Measurements from ENCODE around the gene GLDN. TPM values are rescaled to one million over a fixed set of nuclear protein-coding genes. Genes with fewer than 3 reads are reported as not detected.

GLDN gene
- total and polyA plus RNA-seq, 2 of the 8 experiments (the other 6 are each of a cell fraction or from before 2014, with no cell fraction given) = 0.24 to 0.50 TPM

DNA sequence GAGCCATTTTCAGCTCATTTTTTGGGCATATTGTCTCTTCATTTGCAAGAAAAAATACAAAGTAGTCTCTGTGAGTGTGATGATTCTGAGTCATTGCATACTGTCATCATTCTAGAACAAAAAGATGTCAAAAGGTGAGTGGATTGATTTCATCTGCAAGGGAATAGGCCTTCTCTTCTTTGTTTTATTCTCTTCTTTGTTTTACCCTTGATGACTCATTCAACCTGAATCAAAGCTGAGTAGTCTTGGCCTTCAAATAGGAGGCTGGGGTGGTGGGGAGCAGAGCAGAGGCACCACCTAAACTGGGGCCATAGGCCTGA lies 28.4 kb upstream of the GLDN start:
- Histone ChIP-seq H4K20me1 (replicated peaks in 1 of 2; ENCODE audit: control insufficient read depth in 1 of 2, insufficient read depth in 2 of 2, low read length in 2 of 2) (no peaks in the 10 kb centered on the region), H3K18ac (ENCODE audit: extremely low read depth, low read length) (no peak overlapping the region), H3K36me3 (ENCODE audit: control insufficient read depth in 2 of 4, insufficient read depth in 4 of 4, low read length in 3 of 4) (no peaks in the 10 kb centered on the region; a peak in 2 of 8 replicates), H2BK20ac (ENCODE audit: low read length) (no peak overlapping the region), H3K9me3 (ENCODE audit: insufficient read depth in 2 of 2, low read depth in 1 of 2, low read length in 1 of 2) (no peaks in the 10 kb centered on the region), H3K9ac (replicated peaks in 1 of 4; ENCODE audit: extremely low read depth in 1 of 4, low read depth in 3 of 4, low read length in 3 of 4) (no peak overlapping the region), H3K4ac (replicated peaks; ENCODE audit: insufficient read length, low read depth, low read length) (no peak overlapping the region), H3K23ac (ENCODE audit: insufficient read length) (no peak overlapping the region), H4K8ac (ENCODE audit: extremely low read depth, insufficient read depth, low read length) (no peak overlapping the region), H2BK15ac (ENCODE audit: low read length) (no peak overlapping the region), H4K5ac (ENCODE audit: insufficient read length, low read depth, low read length) (no peak overlapping the region), H2BK5ac (ENCODE audit: low read depth, low read length) (no peak overlapping the region), H4K91ac (replicated peaks; ENCODE audit: insufficient read length, low read length) (no peak overlapping the region), H3K79me1 (ENCODE audit: low read depth, low read length) (no peaks in the 10 kb centered on the region), H3K23me2 (ENCODE audit: low read depth, low read length) (no peaks in the 10 kb centered on the region), H3K27ac (ENCODE audit: low read depth, low read length) (no peak overlapping the region), H3K27me3 (replicated peaks in 1 of 4; ENCODE audit: control insufficient read depth in 3 of 4, extremely low read depth in 1 of 4, insufficient read depth in 3 of 4, low read length in 3 of 4) (no peaks in the 10 kb centered on the region), H2AK5ac (ENCODE audit: low read depth, low read length) (no peak overlapping the region), H3K4me3 (ENCODE audit: extremely low read depth in 1 of 4, insufficient read depth in 2 of 4, low read depth in 3 of 4, low read length in 4 of 4) (no peak overlapping the region), H2BK12ac (ENCODE audit: low read depth, low read length) (no peak overlapping the region), H3K14ac (ENCODE audit: insufficient read length) (no peak overlapping the region), H3K79me2 (ENCODE audit: control insufficient read depth in 1 of 2, insufficient read depth in 2 of 2, low read length in 2 of 2) (no peaks in the 10 kb centered on the region), H3K56ac (replicated peaks; ENCODE audit: insufficient read length, low read depth, low read length) (no peak overlapping the region), H2BK120ac (replicated peaks; ENCODE audit: low read depth, low read length) (no peak overlapping the region), H2AFZ (ENCODE audit: low read length) (no peak overlapping the region), H3K4me2 (ENCODE audit: insufficient read depth in 1 of 2, low read depth in 2 of 2, low read length in 2 of 2) (no peak overlapping the region), H3K4me1 (replicated peaks in 1 of 4; ENCODE audit: control insufficient read depth in 3 of 4, insufficient read depth in 4 of 4, low read length in 3 of 4) (no peaks in the 10 kb centered on the region)
- no peak for FAIRE-seq
- TF ChIP-seq TBP (IDR thresholded peaks at IDR 0.05; ENCODE audit: low read depth, low read length) (no peak), CBX5 (IDR thresholded peaks at IDR 0.05; ENCODE audit: low read depth, low read length) (no peak), SIX5 (IDR thresholded peaks at IDR 0.05; ENCODE audit: low read depth, low read length) (no peak), NANOG (IDR thresholded peaks at IDR 0.05; ENCODE audit: insufficient read depth, low read depth, low read length, poor library complexity, severe bottlenecking) (no peak), ASH2L (IDR thresholded peaks at IDR 0.05; ENCODE audit: low read length) (no peak), SUZ12 (IDR thresholded peaks at IDR 0.05; ENCODE audit: low read length) (no peak)
- DNase-seq (ENCODE audit: low read depth in 1 of 2, low spot score in 2 of 2) = no peak
- CTCF ChIA-PET (ENCODE audit: partially characterized antibody) = interaction anchor here (0.6 to 4.3 kb wide), 9 partner anchors 11 to 150 kb away, joined by 3 to 20 read pairs (median 4); no protein-coding TSS in a partner anchor
- POLR2A ChIA-PET (ENCODE audit: partially characterized antibody) = no interaction called here
